ENCODE data around the gene WNT4.
"Not testable (repeated sequence)": the region's sequence is repeated elsewhere in the genome, so short reads cannot be mapped to it uniquely, and the experiment has no call there.

Gene WNT4

DNA sequence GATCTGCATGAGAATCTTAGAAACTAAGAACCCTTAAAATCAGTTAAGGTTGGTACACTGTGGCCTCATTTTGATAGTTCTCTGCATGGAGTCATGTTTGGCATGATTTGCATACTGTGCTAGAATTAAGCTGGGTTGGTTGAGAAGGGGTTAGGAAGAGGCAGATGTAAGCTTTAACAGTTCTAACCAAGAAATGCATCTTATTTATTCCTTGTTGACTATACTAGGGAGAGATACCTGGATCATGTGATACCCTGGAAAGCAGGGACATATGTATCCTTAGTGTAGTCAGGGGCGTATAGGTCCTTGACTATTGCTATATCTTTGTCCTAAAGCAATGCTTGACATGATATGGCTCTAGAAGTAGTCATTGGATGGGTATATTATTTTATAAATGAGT is 49.4 kb downstream of the WNT4 start:
- no peak for DNase-seq (ENCODE audit: low spot score in 2 of 2)
- no peak overlapping the region for H3K27ac Mint-ChIP-seq
- H3K36me3 Mint-ChIP-seq = peaks cover 100% of the 10 kb centered on the region
- peaks cover 52% of the 10 kb centered on the region for H3K4me1 Mint-ChIP-seq
- ATAC-seq = no peak
- H3K4me3 Mint-ChIP-seq = no peak overlapping the region
- H3K9me3 Mint-ChIP-seq = no peaks in the 10 kb centered on the region

DNA sequence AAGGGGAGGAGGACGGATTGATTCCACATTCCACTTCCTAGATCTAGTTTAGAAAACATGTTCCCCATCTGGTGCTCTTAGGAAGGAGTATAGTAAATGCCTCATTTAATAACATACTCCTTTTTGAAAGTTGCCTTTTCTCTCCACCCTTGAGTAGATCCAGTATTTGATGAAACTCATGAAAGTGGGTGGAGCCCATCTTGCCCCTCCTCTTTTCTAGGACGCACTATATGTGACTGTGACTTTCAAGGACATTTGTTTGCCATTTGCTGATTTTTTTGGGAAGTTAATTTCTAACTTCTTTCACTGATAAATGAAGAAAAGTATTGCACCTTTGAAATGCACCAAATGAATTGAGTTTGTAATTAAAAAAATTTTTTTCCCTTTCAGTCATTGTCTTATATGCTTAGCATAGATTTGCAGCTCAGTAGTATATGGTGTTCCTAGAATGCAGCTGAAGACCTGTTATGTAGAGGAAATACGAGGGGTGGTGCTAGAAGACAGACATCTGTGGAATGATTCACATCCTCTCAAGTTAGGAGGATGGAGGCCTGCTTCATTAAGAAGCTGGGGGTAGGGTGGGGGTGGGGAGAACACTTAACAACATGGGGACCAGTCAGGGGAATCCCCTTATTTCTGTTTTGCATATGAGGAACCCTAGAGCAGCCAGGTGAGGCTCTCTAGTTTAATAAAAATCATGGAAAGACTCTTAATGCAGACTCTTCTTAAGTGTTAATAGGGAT is 50.7 kb downstream of the WNT4 start:
- Mint-ChIP-seq H3K4me1 (peaks cover 65% of the 10 kb centered on the region), H3K27ac (peak overlapping the region; percentile 43), H3K36me3 (peaks cover 100% of the 10 kb centered on the region)
- H3K9me3 Mint-ChIP-seq; DNase-seq (ENCODE audit: low spot score in 2 of 2); H3K4me3 Mint-ChIP-seq: not testable (repeated sequence)
- ATAC-seq = peak; percentile 94

DNA sequence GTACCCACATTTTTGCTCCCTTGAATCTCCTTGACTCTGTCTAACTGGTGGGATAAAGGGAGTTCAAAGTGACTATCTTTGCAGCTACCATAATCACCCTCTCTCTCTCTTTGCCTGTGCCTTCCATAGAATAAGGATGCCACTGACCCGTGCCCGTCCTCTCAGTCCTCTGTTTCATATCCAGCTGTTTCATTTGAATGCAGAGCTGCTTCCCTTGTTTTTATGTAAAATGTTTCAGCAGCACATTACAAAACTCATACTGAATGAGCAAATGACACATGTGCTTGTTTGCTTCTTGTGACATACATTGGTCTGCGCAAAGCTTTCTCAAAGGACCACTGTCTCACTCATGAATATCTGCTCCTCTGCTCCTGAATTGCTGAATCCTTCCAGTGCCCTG is 52.0 kb downstream of the WNT4 start:
- H3K36me3 Mint-ChIP-seq = peaks cover 100% of the 10 kb centered on the region
- H3K27ac Mint-ChIP-seq = peak overlapping the region; percentile 95
- peak overlapping the region; percentile 68 for H3K4me3 Mint-ChIP-seq
- peaks cover 74% of the 10 kb centered on the region for H3K4me1 Mint-ChIP-seq
- ATAC-seq = no peak
- H3K9me3 Mint-ChIP-seq = no peaks in the 10 kb centered on the region
- no peak for DNase-seq (ENCODE audit: low spot score in 2 of 2)

DNA sequence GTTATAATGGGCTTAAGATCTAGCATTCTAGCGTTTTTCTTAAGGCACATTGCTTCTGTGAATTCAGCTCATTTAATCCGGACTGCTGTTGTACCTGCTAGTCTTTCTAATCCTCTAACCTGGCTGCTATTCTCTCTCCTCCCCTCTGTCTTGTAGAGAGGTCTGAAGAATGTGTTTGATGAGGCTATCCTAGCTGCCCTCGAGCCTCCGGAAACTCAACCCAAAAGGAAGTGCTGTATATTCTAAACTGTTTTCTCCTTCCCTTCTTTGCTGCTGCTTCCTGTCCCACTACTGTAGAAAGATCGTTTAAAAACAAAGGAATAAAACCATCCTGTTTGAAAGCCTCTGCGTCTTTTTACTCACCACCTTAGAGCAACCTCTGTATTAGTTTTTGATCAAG is 53.1 kb downstream of the WNT4 start:
- Mint-ChIP-seq H3K4me1 (peaks cover 82% of the 10 kb centered on the region), H3K9me3 (no peaks in the 10 kb centered on the region), H3K4me3 (peak overlapping the region; percentile 68), H3K27ac (peak overlapping the region; percentile 95), H3K36me3 (peaks cover 100% of the 10 kb centered on the region)
- DNase-seq (ENCODE audit: low spot score in 2 of 2) (no peak), ATAC-seq (no peak)

DNA sequence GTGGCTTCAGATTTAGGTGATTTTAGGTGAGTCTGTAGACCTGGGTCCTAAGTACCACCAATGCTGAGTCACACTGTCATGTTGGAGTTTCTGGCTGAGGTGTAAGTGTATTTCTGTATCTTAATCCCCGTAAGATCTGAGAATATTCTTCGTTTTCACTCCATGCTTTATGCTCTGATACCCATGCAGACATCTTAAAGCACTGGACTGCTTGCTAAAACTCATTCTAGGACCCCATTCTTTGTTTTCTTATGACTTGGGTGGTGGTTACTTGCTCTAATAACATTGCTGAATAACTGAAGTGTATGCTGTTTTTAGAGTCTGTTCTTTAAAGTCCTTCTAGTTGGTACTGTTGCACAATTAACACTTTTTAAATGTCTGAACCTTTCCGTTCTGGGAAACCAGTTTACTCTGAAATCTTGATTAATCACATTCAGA is 53.7 kb downstream of the WNT4 start:
- Mint-ChIP-seq H3K9me3 (no peaks in the 10 kb centered on the region), H3K4me3 (peak overlapping the region; percentile 68), H3K4me1 (peaks cover 84% of the 10 kb centered on the region), H3K36me3 (peaks cover 100% of the 10 kb centered on the region), H3K27ac (peak overlapping the region; percentile 95)
- ATAC-seq (peak; percentile 78), DNase-seq (ENCODE audit: low spot score in 2 of 2) (no peak)

DNA sequence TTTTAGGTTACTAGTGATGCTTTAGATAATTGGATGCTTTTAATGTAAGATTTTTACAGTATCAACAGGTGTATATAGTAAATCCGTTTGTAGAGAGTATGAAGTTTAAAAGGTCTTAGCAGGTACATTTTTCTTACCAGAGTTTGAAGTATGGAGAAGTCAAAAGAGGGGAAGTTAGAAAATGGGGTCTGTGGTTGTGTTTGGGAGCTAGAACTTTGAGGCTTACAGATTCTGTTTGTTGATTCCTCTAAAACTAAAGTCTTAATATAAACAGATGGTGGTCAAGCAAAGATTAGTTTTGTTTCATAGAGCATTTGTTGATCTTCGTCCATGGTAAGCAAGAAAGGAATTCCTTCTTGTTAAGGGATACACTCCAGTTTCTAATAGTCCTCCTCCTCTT is 54.6 kb downstream of the WNT4 start:
- H3K4me3 Mint-ChIP-seq = peak overlapping the region; percentile 68
- H3K27ac Mint-ChIP-seq = peak overlapping the region; percentile 95
- peaks cover 100% of the 10 kb centered on the region for H3K36me3 Mint-ChIP-seq

DNA sequence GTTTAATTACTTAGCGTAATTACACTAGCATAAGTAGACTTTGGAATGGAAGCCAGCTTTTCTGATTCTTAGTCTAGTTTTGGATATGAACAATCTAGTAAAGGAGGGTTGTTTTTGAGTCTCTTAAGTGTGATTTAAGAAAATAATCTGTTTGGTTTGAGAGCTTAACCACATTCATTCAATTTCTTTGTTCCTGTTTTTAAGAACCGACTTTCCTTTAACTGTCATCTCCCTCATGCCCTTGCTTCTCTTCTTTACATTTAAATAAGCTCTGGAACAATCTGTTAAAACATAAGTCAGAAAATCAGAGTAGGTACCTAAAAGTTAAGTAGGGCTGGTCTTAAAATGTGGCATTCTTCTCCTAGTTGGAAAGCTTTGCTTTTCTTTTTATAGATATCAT is 62.7 kb downstream of the WNT4 start:
- no peaks in the 10 kb centered on the region for H3K9me3 Mint-ChIP-seq
- DNase-seq (ENCODE audit: low spot score in 2 of 2) = no peak
- ATAC-seq = no peak
- H3K36me3 Mint-ChIP-seq = peaks cover 95% of the 10 kb centered on the region
- H3K4me1 Mint-ChIP-seq = peaks cover 76% of the 10 kb centered on the region
- H3K27ac Mint-ChIP-seq = peak overlapping the region; percentile 32
- H3K4me3 Mint-ChIP-seq = no peak overlapping the region

More for the DNA sequence above, 54.6 kb downstream of the WNT4 start:
- DNase-seq (ENCODE audit: low spot score in 2 of 2) = no peak
- Mint-ChIP-seq H3K9me3 (no peaks in the 10 kb centered on the region), H3K4me1 (peaks cover 89% of the 10 kb centered on the region)
- no peak for ATAC-seq

DNA sequence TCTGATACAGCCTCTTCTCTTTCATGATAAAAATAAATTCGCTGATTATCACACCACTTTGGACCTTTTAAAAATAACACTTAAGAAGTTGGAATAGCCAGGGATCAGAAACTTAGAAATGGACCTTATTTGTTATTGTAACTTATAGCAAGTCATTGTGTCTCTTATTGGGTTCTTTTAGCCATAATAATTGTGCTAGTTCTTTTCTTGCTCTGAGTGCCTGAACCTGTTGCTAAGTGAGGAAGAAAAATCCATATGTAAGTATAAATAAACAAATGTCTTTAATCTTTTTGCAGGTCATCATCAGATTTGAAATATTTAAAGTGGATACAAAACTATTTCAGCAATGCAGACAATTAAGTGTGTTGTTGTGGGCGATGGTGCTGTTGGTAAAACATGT is 64.8 kb downstream of the WNT4 start:
- Mint-ChIP-seq H3K4me3 (no peak overlapping the region), H3K9me3 (no peaks in the 10 kb centered on the region), H3K36me3 (peaks cover 90% of the 10 kb centered on the region), H3K27ac (peak overlapping the region; percentile 32), H3K4me1 (peaks cover 73% of the 10 kb centered on the region)
- no peak for DNase-seq (ENCODE audit: low spot score in 2 of 2)
- no peak for ATAC-seq

DNA sequence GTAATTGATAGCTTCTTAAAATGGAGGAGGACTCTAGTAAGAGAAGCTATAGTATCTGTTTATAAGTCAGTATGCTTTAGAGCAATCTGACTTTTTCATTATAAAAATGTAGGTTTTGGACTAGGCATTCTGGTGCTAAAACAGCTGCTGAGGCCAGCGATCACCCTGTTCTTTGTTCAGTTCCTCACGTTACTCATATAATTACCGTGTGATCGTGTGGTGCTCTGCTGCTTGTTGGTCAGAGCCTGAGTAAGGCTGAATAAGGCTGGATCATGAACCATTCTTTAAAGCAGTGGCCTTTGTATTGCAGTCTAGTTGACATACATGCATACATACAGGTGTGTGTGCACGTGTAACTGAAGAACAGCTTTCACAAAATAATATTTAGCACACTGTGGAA is 65.2 kb downstream of the WNT4 start:
- Mint-ChIP-seq H3K4me3 (no peak overlapping the region), H3K9me3 (no peaks in the 10 kb centered on the region), H3K27ac (peak overlapping the region; percentile 32), H3K4me1 (peaks cover 73% of the 10 kb centered on the region), H3K36me3 (peaks cover 90% of the 10 kb centered on the region)
- DNase-seq (ENCODE audit: low spot score in 2 of 2) (no peak), ATAC-seq (peak; percentile 97)

DNA sequence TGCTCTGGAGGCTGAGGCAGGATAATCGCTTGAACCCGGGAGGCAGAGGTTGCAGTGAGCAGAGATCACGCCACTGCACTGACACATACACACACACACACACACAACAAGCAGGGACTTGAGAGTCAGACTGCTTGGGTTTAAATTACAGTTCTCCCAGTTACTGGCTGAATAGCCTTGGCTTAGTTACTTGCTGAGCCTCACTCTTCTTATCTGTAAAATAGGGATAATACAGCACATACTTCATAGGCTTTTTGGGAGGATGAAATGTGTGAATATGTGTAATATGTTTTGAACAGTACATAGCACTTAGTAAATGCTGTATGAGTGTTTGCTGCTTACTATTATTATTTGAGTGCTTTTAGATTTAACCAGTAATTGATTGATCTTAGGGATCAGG is 66.6 kb downstream of the WNT4 start:
- peaks cover 78% of the 10 kb centered on the region for H3K4me1 Mint-ChIP-seq
- DNase-seq (ENCODE audit: low spot score in 2 of 2) (no peak), ATAC-seq (no peak)
- peak overlapping the region; percentile 67 for H3K27ac Mint-ChIP-seq
- peaks cover 90% of the 10 kb centered on the region for H3K36me3 Mint-ChIP-seq
- no peaks in the 10 kb centered on the region for H3K9me3 Mint-ChIP-seq
- peak overlapping the region; percentile 32 for H3K4me3 Mint-ChIP-seq

DNA sequence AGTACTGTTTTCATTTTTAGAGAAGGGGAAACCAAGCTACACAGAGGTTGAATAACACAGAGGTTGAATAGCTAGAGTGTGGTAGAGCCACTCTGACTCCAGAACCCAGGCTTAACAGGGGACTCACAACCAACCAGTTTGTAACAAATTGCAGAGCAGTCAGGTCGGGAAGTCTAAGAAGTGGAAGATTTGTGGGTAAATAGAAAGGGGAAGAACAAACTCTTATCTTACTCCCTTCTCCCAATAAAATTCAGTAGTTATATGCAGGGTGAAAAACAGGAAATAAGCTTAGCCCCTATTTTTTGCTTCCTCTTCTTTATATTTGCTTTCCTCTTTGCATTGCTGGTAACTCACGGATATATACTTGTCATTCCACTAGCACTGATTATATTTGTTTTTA is 67.2 kb downstream of the WNT4 start:
- Mint-ChIP-seq H3K9me3 (no peaks in the 10 kb centered on the region), H3K27ac (peak overlapping the region; percentile 67), H3K4me3 (peak overlapping the region; percentile 32), H3K4me1 (peaks cover 77% of the 10 kb centered on the region), H3K36me3 (peaks cover 90% of the 10 kb centered on the region)
- ATAC-seq (peak; percentile 46), DNase-seq (ENCODE audit: low spot score in 2 of 2) (no peak)

DNA sequence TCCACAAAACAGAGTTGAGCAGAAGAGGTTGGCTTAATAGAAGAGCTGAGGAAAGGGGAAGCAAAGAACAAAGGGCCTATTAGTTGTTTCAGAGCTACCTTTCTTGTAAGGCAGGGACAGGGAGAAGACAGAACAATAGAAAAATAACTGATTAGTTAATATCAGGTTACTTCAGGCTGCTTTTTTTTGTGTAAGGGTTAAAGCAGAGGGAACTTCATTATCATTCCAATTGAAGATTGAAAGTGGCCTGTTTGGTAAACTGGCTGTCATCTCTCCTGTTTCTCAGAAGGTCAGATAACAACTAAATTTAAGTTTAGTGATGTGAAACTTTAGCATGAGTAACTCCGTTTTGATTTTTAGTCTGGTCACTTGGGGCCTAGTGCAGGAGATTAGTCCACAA is 68.1 kb downstream of the WNT4 start:
- H3K27ac Mint-ChIP-seq = peak overlapping the region; percentile 67
- ATAC-seq = no peak
- no peaks in the 10 kb centered on the region for H3K9me3 Mint-ChIP-seq
- H3K36me3 Mint-ChIP-seq = peaks cover 89% of the 10 kb centered on the region
- H3K4me1 Mint-ChIP-seq = peaks cover 80% of the 10 kb centered on the region
- no peak for DNase-seq (ENCODE audit: low spot score in 2 of 2)
- H3K4me3 Mint-ChIP-seq = peak overlapping the region; percentile 16

DNA sequence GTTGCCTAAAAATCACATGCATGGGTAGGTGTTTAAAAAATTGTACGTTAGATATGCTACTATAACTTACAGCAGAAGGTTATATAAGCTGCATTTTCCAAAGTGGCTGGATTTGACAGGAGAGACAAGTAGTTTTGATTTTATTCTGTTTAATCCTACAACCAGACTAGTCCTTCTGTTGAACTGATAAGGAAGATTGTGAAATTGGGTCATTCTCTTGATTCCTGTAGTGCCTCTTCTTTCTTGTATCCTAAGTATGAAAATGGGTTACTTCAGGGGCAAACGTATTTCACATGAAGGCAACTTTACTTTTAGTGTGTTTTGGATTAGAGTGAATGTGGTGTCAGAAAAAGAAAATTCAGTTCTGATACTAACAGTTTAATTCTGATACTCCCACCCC is 71.4 kb downstream of the WNT4 start:
- Mint-ChIP-seq H3K27ac (no peak overlapping the region), H3K4me1 (peaks cover 77% of the 10 kb centered on the region), H3K4me3 (no peak overlapping the region), H3K36me3 (peaks cover 84% of the 10 kb centered on the region), H3K9me3 (no peaks in the 10 kb centered on the region)
- no peak for ATAC-seq
- no peak for DNase-seq (ENCODE audit: low spot score in 2 of 2)

All from stimulated activated effector memory CD8-positive, alpha-beta T cell treated with anti-CD3 and anti-CD28 coated beads, Interleukin-12 subunit alpha, Interleukin-12 subunit beta, amount 100 ng/mL, for 72 hours (primary cell).